GM10266 (cell line): ENCODE measurements around the gene ANO7.

ENCODE experiments used
- DNase-seq: peaks from one replicate; pipeline ENCODE4 v3.0.0; 2012; ENCODE audit errors: extremely low spot score
- TF ChIP-seq, protein P1 (sequence below): IDR thresholded peaks from 2 replicates; pipeline ENCODE4 v1.5.1; 2012; ENCODE audit warnings: mild to moderate bottlenecking, low read depth; ENCODE audit not compliant: control insufficient read depth, insufficient read depth; ENCODE audit errors: missing control alignments

ANO7 gene

DNA sequence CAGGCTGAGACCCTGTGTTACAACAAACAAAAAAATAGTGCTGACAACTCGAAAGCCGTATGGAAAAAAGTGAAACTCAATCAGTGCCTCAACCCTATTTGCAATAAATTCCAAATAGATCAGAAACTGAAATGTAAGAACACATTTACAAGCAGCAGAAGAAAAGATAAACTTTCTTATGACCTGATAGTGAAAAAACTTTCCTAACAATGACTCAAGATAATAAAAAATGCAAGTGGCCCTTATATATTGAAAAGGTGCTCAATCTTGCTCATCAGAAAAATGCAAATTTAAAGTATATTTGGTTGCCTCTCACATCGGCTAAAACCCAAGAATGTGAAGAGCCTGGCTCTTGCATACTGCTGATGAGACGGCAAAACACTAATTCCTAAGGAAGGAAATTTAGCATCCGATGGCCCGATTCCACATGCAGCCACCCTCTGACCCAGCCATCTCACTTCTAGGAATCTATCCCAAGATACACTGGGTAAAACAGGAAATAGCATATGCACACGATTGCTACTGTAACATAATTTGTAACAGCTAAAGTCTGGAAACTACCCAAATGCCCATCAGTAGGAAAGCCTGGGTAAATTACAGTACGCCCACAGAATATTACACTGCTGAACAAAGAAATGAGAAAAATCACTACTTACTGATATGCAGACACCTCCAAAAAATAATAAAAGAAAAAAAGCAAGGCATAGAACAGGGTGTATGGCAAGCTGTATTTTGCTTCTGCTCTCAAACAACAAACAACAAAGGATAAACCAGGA is 70.2 kb downstream of the ANO7 start:
- DNase-seq: no peak
- TF ChIP-seq, protein P1, sequence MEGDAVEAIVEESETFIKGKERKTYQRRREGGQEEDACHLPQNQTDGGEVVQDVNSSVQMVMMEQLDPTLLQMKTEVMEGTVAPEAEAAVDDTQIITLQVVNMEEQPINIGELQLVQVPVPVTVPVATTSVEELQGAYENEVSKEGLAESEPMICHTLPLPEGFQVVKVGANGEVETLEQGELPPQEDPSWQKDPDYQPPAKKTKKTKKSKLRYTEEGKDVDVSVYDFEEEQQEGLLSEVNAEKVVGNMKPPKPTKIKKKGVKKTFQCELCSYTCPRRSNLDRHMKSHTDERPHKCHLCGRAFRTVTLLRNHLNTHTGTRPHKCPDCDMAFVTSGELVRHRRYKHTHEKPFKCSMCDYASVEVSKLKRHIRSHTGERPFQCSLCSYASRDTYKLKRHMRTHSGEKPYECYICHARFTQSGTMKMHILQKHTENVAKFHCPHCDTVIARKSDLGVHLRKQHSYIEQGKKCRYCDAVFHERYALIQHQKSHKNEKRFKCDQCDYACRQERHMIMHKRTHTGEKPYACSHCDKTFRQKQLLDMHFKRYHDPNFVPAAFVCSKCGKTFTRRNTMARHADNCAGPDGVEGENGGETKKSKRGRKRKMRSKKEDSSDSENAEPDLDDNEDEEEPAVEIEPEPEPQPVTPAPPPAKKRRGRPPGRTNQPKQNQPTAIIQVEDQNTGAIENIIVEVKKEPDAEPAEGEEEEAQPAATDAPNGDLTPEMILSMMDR: no peak

DNA sequence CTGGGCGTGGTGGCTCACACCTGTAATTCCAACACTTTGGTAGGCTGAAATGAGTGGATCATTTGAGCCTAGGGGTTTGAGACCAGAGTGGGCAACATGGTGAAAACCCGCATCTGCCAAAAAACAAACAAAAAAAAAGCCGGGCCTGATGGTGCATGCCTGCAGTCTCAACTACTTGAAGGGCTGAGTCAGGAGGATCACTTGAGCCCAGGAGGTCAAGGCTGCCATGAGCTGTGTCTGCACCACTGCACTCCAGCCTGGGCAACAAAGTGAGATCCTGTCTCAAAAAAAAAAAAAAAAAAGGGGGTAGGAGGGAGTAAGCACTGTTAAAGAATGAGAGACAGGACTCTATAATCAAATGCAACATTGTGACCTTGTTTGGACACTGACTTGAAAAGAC is 72.4 kb downstream of the ANO7 start:
- TF ChIP-seq, protein P1: no peak
- no peak for DNase-seq

DNA sequence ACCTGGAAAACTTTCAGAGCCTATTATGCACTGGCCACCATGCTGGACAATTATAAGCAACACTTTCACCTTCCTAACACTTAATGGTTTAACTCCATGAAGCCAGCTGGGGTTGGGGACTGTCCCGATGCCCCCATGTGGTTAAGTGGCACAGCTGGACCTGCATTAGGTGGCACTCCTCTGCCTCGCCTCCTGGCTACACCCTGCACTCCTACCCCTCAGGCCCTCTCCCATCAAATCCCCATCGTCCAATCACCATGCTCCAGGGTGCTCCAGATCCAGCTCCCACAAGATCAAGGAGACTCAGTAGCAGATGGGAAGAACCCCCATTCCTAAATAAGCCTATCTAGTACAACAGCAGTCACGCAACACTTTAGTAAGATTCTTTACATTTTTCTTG is 73.2 kb downstream of the ANO7 start:
- TF ChIP-seq, protein P1: no peak
- no peak for DNase-seq

DNA sequence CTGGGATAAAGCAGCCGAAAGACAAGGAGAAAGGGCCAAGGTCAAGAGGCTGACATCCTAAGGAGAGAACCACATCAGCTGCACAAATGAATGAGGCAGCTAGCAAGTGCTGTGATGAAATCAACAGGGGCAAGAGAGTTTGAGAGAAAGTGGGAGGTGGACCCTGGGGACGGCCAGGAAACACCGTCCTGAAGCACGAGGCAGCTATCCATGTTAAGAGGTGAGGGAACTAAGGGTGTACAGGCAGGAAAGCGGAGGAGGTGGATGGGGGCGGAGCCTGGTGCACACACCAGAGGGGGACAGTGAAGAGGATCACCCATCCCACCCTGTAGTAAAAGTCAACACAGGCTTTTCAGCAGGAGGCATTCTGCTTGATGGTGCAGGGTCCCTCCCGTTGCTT is 74.6 kb downstream of the ANO7 start:
- TF ChIP-seq, protein P1: no peak
- no peak for DNase-seq

DNA sequence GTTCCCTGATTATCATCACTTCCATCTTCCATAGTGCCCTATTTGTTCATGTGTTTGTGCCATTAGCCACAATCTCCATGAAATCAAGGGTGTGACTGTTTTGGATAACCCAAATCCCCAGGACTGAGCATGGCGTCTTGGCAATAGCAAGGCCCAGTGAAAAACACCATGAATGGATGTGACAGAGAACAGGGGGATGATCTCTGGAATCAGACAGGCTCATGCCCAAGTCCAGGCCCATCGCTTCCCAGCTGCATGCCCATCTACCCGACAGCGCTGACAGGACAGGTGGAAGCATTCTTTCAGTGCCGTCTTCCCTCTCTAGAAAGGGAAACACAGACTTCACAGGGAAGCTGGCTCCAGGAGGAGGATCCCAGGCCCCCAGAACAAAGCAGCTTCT is 77.0 kb downstream of the ANO7 start:
- TF ChIP-seq, protein P1: no peak
- no peak for DNase-seq

DNA sequence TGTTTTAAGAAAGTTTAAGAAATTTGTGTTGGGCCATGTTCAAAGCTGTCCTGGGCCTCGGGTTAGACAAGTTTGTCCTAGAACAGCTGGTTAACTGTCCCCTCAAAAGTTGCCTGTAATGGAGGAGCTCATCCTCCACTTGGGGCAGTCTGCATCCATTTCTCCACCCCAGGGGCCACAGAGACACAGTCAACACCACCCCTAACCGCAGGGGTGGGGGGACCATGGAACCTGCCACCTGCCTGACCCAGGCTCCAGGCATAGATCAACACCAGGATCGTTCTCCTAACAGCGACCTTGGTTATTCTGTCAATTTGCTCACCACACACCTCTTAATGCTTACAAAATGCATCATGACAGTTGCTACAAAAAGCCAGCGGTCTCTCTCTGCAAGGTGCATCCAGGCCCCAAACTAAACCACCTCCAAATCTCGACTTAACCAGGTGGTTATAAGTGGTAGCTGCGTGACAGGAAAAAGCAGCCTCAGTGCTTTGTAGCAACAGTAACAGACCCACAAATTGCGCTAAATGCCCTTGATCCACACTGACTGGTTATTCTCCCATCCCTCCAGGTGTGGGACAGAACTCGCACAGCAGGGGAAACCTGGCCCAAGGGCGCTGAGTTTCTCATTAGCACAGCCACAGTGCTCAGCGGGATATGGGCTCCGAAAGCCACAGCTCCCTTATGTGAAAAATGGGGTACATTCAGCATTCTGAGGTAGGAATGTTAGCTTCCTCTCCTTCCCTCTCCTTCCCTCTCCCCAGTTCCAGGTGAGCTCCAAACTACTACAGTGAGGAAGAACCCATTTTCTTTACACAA is 79.0 kb downstream of the ANO7 start:
- TF ChIP-seq, protein P1: no peak
- DNase-seq: no peak

DNA sequence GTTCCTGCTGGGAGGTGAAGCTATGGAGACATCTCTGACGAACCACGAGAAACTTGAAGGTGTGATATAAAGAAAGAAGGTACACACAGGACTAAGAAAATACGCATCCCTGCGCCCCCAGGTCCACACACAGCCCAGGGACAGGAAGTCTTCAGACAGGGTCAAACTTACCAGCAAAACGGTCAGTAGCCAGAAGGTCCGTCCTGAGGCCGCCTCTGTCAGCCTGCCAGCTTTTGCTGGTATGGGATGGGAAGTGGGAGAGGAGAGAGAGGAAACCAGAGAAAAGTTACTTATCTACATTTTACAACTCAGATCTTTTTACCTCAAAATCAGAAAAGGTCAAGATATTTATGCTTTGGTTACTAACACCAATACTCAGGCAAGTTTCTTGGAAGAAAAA is 79.8 kb downstream of the ANO7 start:
- TF ChIP-seq, protein P1: no peak
- DNase-seq: no peak
